ENCODE measurements around the gene ARMS2. TPM values are rescaled to one million over a fixed set of nuclear protein-coding genes. Genes with fewer than 3 reads are reported as not detected.

The ARMS2 gene
- total RNA-seq, 2 experiments from 2014 or later = not detected

GRCh38 chr10:122427280-122427679 is 27.2 kb upstream of the ARMS2 start:
- Histone ChIP-seq H3K27ac (ENCODE audit: low read depth, low read length, poor library complexity, severe bottlenecking) (no peak overlapping the region), H3K4me2 (ENCODE audit: low read length) (no peak overlapping the region), H3K9me3 (ENCODE audit: low read length) (no peaks in the 10 kb centered on the region), H3K4me1 (ENCODE audit: insufficient read depth, low read length, poor library complexity, severe bottlenecking) (no peaks in the 10 kb centered on the region), H3K9me2 (ENCODE audit: insufficient read depth, low read length) (no peaks in the 10 kb centered on the region), H3K36me3 (ENCODE audit: insufficient read depth, low read length) (no peaks in the 10 kb centered on the region), H3K79me2 (ENCODE audit: insufficient read depth, low read depth, low read length) (no peaks in the 10 kb centered on the region), H3K4me3 (ENCODE audit: low read depth, low read length, poor library complexity, severe bottlenecking) (no peak overlapping the region), H2AFZ (ENCODE audit: low read length) (no peak overlapping the region), H4K20me1 (ENCODE audit: insufficient read depth, low read length) (no peaks in the 10 kb centered on the region)
- ChIA-PET POLR2A (no interaction called here), CTCF (ENCODE audit: unreplicated experiment) (no interaction called here)
- no TSS peak for BruUV-seq (replicated peaks)
- no peak for DNase-seq (ENCODE audit: low spot score)
- intact Hi-C loops (cut with micrococcal nuclease; ENCODE audit: unreplicated experiment) = no loop called here
- TF ChIP-seq EZH2phosphoT487 (IDR thresholded peaks at IDR 0.05; ENCODE audit: borderline replicate concordance, low read depth, low read length) = no peak
- TF ChIP-seq, protein P1, sequence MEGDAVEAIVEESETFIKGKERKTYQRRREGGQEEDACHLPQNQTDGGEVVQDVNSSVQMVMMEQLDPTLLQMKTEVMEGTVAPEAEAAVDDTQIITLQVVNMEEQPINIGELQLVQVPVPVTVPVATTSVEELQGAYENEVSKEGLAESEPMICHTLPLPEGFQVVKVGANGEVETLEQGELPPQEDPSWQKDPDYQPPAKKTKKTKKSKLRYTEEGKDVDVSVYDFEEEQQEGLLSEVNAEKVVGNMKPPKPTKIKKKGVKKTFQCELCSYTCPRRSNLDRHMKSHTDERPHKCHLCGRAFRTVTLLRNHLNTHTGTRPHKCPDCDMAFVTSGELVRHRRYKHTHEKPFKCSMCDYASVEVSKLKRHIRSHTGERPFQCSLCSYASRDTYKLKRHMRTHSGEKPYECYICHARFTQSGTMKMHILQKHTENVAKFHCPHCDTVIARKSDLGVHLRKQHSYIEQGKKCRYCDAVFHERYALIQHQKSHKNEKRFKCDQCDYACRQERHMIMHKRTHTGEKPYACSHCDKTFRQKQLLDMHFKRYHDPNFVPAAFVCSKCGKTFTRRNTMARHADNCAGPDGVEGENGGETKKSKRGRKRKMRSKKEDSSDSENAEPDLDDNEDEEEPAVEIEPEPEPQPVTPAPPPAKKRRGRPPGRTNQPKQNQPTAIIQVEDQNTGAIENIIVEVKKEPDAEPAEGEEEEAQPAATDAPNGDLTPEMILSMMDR (conservative IDR thresholded peaks at IDR 0.05; ENCODE audit: low read length) = no peak

GRCh38 chr10:122435212-122435827 is 19.1 kb upstream of the ARMS2 start:
- ChIA-PET CTCF (ENCODE audit: unreplicated experiment) (interaction anchor here (0.7 to 2.0 kb wide), 3 partner anchors 91 to 136 kb away, joined by 3 to 15 read pairs (median 3); no protein-coding TSS in a partner anchor), POLR2A (interaction anchor here (0.5 to 2.0 kb wide), 4 partner anchors 76 to 136 kb away, joined by 3 to 8 read pairs (median 4); no protein-coding TSS in a partner anchor)
- Histone ChIP-seq H4K20me1 (ENCODE audit: insufficient read depth, low read length) (no peaks in the 10 kb centered on the region), H2AFZ (ENCODE audit: low read length) (no peak overlapping the region), H3K4me2 (ENCODE audit: low read length) (no peak overlapping the region), H3K9me2 (ENCODE audit: insufficient read depth, low read length) (no peaks in the 10 kb centered on the region), H3K79me2 (ENCODE audit: insufficient read depth, low read depth, low read length) (no peaks in the 10 kb centered on the region), H3K9me3 (ENCODE audit: low read length) (no peaks in the 10 kb centered on the region), H3K27ac (ENCODE audit: low read depth, low read length, poor library complexity, severe bottlenecking) (no peak overlapping the region), H3K36me3 (ENCODE audit: insufficient read depth, low read length) (no peaks in the 10 kb centered on the region), H3K4me3 (ENCODE audit: low read depth, low read length, poor library complexity, severe bottlenecking) (no peak overlapping the region), H3K4me1 (ENCODE audit: insufficient read depth, low read length, poor library complexity, severe bottlenecking) (no peaks in the 10 kb centered on the region)
- no peak for TF ChIP-seq EZH2phosphoT487 (IDR thresholded peaks at IDR 0.05; ENCODE audit: borderline replicate concordance, low read depth, low read length)
- TF ChIP-seq, protein P1 (conservative IDR thresholded peaks at IDR 0.05; ENCODE audit: low read length) = peak; percentile 97
- BruUV-seq (replicated peaks) = no TSS peak
- intact Hi-C loops (cut with micrococcal nuclease; ENCODE audit: unreplicated experiment) = loop anchor here (1.0 kb wide), 2 partner anchors 93 to 137 kb away; no protein-coding TSS in a partner anchor
- peak; percentile 76 for DNase-seq (ENCODE audit: low spot score)

DNA sequence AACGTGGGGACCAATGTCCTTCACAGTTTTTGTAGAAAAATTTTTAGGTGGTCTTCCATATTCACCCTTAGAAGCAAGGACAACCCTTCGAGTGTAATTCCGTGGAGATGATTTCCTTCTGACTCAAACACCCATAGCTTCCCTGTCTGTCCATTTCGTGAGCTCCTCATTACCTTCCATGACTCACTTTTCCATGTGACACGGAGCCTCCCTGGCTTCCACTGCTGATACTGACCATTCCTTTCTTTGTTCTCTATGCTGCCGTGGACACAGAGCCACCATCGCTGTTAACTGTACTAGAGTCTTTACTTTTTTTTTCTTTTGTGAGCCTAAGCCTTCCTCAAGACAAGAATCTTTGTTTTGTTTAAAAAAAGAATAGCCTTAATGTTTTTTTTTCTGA is 12.5 kb upstream of the ARMS2 start:
- Histone ChIP-seq H3K4me1 (ENCODE audit: insufficient read depth, low read length, poor library complexity, severe bottlenecking) (no peaks in the 10 kb centered on the region), H3K79me2 (ENCODE audit: insufficient read depth, low read depth, low read length) (no peaks in the 10 kb centered on the region), H3K9me3 (ENCODE audit: low read length) (no peaks in the 10 kb centered on the region), H2AFZ (ENCODE audit: low read length) (no peak overlapping the region), H3K9me2 (ENCODE audit: insufficient read depth, low read length) (no peaks in the 10 kb centered on the region), H3K4me3 (ENCODE audit: low read depth, low read length, poor library complexity, severe bottlenecking) (no peak overlapping the region), H3K27ac (ENCODE audit: low read depth, low read length, poor library complexity, severe bottlenecking) (no peak overlapping the region), H4K20me1 (ENCODE audit: insufficient read depth, low read length) (no peaks in the 10 kb centered on the region), H3K4me2 (ENCODE audit: low read length) (no peak overlapping the region), H3K36me3 (ENCODE audit: insufficient read depth, low read length) (no peaks in the 10 kb centered on the region)
- intact Hi-C loops (cut with micrococcal nuclease; ENCODE audit: unreplicated experiment) = loop anchor here (10.0 kb wide), 1 partner anchor 123 kb away; the partner anchor contains the start of gene DMBT1
- TF ChIP-seq, protein P1 (conservative IDR thresholded peaks at IDR 0.05; ENCODE audit: low read length) = no peak
- no peak for TF ChIP-seq EZH2phosphoT487 (IDR thresholded peaks at IDR 0.05; ENCODE audit: borderline replicate concordance, low read depth, low read length)
- CTCF ChIA-PET (ENCODE audit: unreplicated experiment) = no interaction called here
- no peak for DNase-seq (ENCODE audit: low spot score)
- POLR2A ChIA-PET = no interaction called here
- no TSS peak for BruUV-seq (replicated peaks)
